ENCODE data around the gene UVSSA. TPM values are rescaled to one million over a fixed set of nuclear protein-coding genes. Genes with fewer than 3 reads are reported as not detected.

The UVSSA gene
- total and polyA plus RNA-seq, 9 of the 15 experiments (the other 6 are each of a cell fraction or from before 2014, with no cell fraction given), result 0.21 to 14.6 (median 3.3) TPM

DNA sequence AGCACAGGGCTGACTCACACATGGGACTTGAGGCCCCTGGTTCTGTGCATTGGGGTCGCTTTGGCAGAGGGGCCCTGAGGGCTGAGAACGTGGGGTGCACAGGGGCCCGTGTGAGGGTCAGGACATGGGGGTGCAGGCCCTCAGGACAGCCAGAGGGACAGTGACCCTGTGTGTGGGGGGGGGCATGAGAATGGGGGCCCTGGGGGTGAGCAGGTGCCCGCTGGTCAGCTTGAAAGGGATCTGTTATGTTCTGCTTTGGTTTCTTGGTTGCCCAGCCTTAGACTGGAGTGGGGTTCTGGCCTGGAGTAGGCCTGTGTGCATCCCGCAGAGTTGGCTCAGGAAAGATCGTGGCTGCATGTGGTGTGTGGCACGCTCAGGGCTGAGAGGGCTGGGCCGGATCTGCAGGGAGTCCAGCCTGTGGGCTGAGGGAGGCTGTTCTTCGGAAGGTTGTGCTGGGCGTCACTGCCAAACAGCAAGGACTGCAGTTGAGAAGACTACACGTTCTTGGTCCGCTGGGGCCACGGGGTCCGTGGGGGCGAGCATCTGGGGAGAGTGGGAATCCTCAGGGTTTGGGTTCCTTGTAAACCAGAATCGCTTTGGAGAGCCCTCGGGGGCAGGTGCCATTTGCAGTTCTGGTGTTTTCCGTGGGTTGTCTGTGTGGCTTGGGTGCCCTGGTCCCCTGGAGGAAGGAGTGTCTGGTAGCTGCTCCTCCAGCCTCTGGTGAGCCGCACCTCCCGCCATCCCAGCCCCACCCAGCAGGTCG is 15.2 kb upstream of the UVSSA start:
- no TSS peak for BruUV-seq (replicated peaks)
- no peaks in the 10 kb centered on the region for H3K9me3 ChIP-seq (replicated peaks; ENCODE audit: control insufficient read depth, insufficient read depth, low read depth, low read length)
- no peak overlapping the region for H2AFZ ChIP-seq (ENCODE audit: low read depth, low read length)
- in situ Hi-C loops (cut with MboI) (no loop called here), intact Hi-C loops (cut with micrococcal nuclease) (no loop called here)
- no peak for DNase-seq (ENCODE audit: extremely low read depth in 1 of 4, low spot score in 3 of 4)
- H3K9ac ChIP-seq (ENCODE audit: insufficient read depth in 1 of 2, low read depth in 2 of 2, low read length in 2 of 2), result no peak overlapping the region
- H3K79me2 ChIP-seq (ENCODE audit: control insufficient read depth, insufficient read depth, low read length), result peaks cover 3% of the 10 kb centered on the region; the same call in 2 of the 3 replicates
- TF ChIP-seq, protein P1, sequence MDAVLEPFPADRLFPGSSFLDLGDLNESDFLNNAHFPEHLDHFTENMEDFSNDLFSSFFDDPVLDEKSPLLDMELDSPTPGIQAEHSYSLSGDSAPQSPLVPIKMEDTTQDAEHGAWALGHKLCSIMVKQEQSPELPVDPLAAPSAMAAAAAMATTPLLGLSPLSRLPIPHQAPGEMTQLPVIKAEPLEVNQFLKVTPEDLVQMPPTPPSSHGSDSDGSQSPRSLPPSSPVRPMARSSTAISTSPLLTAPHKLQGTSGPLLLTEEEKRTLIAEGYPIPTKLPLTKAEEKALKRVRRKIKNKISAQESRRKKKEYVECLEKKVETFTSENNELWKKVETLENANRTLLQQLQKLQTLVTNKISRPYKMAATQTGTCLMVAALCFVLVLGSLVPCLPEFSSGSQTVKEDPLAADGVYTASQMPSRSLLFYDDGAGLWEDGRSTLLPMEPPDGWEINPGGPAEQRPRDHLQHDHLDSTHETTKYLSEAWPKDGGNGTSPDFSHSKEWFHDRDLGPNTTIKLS (IDR thresholded peaks at IDR 0.05; ENCODE audit: borderline replicate concordance, low read depth), result no peak
- 0 out of 2 replicates have a peak, but pooled peaks have one; percentile 37 for TF ChIP-seq POLR2G (IDR thresholded peaks at IDR 0.05; ENCODE audit: low read depth, low read length)
- no peak overlapping the region for H3K4me2 ChIP-seq (ENCODE audit: insufficient read depth, low read length)
- no peak for ATAC-seq
- WGBS (ENCODE audit: insufficient coverage, low coverage, missing lambda C conversion rate), result 88% methylated on average over 16 of the region's 21 CpGs
- H3K4me3 ChIP-seq, result no peak overlapping the region
- ChIA-PET CTCF (ENCODE audit: low intra/inter-chr PET ratio) (no interaction called here), POLR2A (interaction anchor here (0.7 to 1.2 kb wide), 3 partner anchors 14 to 41 kb away, joined by 3 to 4 read pairs (median 4); no protein-coding TSS in a partner anchor)
- no peak overlapping the region for H3K27ac ChIP-seq (ENCODE audit: extremely low read depth, low read depth, low read length)
- no peaks in the 10 kb centered on the region for H3K27me3 ChIP-seq (ENCODE audit: control insufficient read depth in 2 of 2, insufficient read depth in 2 of 2, low read length in 2 of 2)
- no peak for FAIRE-seq
- peaks cover 82% of the 10 kb centered on the region; the same call in 2 of the 3 replicates for H3K36me3 ChIP-seq (ENCODE audit: control insufficient read depth, insufficient read depth, low read length)
- no peaks in the 10 kb centered on the region for H3K9me1 ChIP-seq (ENCODE audit: control insufficient read depth, insufficient read depth, low read length)
- peaks cover 0 to 14% of the 10 kb centered on the region in 2 experiments; a peak in 2 of 5 replicates for H3K4me1 ChIP-seq (replicated peaks in 1 of 2; ENCODE audit: control insufficient read depth in 2 of 2, insufficient read depth in 2 of 2, low read length in 2 of 2)
- no peaks in the 10 kb centered on the region; the same call in 1 of the 2 replicates for H4K20me1 ChIP-seq (replicated peaks; ENCODE audit: control insufficient read depth, insufficient read depth, low read length)

Measured in K562 (cell line).